GOT3 (cell line): ENCODE results near the gene OR2T27.
"Not testable (repeated sequence)": the region's sequence is repeated elsewhere in the genome, so short reads cannot be mapped to it uniquely, and the experiment has no call there.

ENCODE experiments used
- DNase-seq: peaks from one replicate; lab custom pipeline; 2025; ENCODE audit warnings: mixed read lengths; lab: John Stamatoyannopoulos, UW

The OR2T27 gene, protein sequence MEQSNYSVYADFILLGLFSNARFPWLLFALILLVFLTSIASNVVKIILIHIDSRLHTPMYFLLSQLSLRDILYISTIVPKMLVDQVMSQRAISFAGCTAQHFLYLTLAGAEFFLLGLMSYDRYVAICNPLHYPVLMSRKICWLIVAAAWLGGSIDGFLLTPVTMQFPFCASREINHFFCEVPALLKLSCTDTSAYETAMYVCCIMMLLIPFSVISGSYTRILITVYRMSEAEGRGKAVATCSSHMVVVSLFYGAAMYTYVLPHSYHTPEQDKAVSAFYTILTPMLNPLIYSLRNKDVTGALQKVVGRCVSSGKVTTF

DNA sequence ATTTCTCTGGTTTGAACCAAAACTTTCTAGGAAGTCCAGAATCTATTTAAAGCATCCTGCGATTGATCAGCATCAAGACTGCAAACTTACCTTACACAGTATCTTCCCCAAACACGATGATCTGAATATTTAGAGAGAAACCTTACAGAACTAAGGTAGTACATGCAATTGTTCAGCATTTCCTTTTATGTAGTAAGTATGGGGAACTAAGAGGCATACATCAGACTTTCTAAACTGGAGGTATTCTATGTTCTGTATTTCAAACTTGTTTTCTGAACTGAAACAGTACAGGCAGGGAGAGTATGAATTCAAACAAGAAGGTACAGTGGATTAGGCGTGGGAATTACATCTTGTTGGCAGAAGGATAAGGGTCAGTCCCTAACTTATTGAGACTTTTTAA, at the start of gene OR2T27:
Gene OR2T27 (minus strand): TSS at position 175 of the 400 bp plus-strand sequence. CDS start 4,644 bp downstream, outside the sequence.
- not testable (repeated sequence) for DNase-seq

DNA sequence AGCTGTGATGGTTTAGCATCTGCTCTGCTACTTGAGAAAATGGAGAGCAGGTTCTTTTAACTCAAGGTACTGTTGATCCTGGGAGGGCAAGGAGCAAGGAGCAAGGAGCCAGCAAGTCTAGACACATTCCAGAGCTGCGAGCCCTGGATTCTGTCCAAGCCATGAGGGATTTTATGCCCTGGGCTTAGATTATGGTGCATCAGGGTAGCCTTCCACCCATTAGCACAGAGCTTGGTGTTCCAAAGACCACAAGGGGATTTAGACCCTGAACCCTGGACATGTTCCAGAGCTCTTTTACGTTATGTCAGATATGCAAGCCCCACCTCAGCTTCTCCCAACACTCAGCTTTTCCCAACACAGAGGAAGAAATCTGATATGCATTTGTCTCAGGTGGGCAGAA, 49.3 kb upstream of the OR2T27 start:
- DNase-seq: no peak

DNA sequence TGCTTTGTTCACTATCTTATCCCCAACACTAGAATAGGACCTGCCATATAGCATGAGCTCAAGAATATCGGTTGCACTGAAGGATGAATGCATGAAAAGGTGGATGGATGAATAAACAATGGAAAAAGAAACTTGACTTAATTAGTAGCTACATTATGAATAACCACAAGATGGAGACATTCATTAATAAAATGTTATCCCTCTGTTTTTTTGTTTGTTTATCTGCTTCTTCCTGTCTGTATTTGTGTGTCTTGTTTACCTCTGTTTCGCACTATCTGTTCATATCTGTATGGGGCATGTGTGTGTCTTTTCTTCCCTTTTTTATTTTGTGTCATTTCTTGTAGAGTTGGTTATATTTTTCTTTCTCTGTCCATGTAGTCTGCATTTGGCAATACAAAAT, 48.3 kb upstream of the OR2T27 start:
- DNase-seq: no peak

DNA sequence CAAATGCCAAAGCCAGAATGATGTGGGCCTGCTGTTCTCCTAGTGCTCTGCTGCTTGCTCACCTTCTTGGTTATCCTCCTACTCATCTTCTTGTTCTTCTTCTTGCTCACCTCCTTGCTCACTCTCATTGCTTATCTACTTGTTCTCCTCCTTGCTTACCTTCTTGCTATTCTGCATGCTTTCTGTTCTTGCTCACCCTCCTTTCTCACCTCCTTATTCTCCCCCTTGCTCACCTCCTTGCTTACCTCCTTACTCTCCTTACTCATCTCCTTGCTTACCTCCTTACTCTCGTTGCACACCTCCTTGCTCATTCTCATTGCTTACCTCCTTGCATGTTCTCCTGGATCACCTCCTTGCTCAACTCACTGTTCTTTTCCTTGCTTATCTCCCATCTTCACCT, 47.4 kb upstream of the OR2T27 start, which contains the start of gene OR14I1:
Gene OR14I1 (minus strand): TSS at position 53 of the 400 bp plus-strand sequence.
- no peak for DNase-seq

DNA sequence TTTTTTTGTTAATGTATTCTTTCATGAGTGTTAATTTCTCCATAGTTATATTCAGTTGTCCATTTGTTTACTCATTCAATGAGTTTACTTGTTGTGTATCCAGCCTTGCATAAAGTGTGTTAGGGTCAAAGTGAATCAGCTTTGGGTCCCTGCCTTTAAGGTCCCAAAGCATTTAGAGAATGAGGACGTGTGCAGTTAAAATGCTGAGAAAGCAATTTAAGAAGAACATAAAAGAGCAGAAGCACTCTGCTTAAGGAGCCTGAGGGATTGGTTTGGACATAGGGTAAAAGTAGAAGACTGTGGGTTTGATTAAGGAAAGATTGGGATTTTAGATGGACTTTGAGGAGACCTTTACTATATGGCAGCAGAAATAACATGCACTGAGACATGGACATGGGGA, 43.8 kb upstream of the OR2T27 start:
- no peak for DNase-seq

DNA sequence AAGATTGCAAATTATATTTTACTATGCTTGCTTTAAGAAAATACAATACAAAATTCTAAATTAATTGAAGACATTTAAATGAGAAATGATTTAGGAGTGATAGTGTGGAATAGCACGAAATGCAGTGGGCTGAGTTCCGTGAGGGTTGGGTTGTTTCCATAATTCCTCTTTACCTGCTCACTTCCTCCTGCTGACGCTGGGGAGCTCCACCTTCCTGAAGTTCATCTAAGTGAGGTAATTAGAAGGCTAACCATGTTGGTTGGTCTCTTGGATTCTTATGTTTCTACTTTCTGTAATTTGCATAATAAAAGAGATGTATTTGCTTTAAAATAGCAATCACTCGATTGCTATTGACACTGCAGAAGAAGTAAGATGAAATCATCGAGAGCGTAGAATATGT, 42.6 kb upstream of the OR2T27 start:
- DNase-seq: no peak

DNA sequence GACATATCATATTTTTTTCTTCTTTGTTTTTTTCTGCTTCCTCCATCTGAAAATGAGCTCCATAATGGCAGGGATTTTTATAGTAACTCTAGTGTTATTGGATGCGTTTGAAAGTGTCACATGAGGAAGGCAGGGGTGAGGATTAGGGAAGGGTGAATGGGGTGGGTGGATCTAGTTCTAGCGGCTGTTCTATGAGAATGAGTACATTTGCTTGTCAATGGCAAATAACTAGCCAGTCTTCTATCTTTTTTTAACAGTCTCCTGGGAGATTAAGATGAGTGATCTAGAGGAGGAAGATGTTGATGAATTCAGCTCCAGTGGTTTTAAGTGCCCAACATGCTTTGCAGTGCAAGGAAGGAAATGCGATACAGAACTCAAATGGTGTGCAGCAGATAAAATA, 41.4 kb upstream of the OR2T27 start:
- DNase-seq: no peak

DNA sequence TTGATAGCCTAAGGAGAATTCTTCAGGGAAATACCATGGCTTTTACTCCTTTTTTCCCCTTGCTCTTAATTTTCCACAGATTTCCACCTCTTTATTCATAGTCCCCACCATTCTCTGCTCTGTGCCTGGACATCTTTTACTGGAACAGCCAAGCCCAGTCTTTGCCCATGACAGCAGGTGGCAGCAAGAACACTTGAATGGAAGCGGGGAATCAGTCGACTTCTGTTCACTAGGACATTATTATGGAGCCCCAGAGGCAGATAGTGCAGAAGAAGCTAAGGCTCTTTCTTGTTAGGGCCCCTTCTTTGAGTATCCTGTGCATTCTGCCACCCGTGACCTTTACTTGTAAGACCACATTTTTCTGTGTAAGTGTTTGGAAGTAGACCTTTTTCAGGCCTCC, 40.9 kb upstream of the OR2T27 start:
- no peak for DNase-seq

DNA sequence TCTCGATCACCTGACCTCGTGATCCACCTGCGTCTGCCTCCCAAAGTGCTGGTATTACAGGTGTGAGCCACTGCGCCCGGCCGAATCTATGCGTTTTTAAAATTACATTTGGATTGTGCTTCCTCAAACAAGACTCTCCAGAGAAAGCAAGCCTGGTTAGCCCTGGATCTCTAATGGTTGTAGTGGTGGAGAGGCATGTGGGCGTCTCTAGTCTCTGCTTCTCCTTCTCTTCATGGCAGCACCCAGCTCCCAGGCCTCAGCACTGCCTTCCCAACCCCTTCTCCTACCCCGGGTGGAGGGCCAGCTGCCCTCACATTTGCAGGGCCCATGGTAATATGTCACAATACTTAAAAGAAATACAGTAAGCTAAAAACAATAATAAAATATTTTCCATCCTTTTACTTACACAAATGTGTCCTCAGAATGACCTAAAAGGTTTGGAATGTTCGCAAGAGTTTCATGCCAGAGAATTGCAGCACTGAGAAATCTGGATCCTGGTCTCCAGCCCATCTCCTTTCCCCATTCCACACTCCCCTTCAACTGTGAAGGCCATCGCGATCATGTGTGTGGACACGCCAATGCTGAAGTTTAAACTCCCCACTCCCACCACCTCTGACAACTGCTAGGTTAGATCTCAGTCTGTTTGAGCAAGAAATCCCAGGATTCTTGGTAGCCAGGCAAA, 40.3 kb upstream of the OR2T27 start:
- DNase-seq: no peak

DNA sequence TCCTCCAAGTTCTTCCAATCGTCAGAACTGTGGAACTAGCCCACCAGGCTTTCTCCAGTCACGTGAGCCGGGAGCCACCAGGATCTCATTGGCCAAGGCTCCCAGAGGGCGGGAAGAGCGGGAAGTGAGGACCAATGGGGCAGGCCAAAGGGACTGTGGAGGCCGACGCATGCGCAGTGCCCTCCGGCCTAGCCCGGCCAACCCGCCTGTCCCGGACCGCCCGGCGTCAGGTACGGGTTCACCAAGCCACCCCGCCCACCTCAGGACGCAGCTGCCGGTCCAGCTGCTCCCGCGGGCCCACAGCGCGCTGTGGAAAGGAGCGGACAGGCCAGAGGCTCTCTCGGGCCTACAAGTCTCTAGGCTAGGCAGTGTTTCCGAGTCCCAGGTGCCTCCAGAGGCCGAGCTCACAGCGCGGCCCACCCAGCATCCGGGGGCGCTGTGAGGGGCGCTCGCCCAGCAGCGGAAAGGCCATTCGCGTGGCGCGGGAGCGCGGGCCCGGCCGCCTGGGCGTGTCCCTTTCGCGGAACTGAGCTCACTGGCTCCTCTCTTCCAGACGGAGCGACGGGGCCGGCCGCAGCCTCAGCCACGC, 36.3 kb upstream of the OR2T27 start:
- no peak for DNase-seq

DNA sequence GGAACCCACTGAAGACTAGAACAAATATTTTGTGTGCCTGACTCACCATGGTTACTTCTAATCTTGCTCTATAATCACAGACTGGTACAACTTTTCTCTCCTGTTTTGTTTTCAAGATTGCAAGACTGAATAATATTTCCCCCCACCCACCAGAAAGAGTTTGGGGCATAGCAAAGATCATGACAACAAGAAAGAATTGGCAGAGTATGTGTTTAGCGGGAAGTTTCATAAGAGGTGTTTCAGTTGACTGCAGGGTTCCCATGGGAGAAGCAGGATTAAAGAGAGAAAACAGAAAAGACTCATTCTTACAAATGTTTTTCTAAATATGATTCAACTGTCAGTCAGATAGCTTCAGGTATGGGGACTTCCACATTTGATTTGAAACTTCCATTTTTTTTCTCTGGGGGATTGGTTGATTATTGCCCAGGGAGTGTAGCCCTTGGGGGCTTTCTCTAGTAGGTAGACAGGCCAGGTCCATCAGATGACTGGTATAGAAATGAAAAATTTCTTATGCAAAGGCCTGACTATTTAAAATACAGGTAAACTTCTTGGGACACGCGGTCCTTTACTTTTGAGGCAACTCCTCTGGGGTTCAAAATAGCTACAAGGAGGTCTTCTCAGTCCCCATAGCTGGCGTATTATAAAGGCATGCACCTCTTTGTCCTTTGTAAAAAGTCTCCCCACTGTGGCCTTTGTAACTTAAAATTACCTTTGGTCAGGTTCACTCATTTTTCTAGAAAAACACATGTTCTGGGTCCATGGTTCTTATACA, 33.4 kb upstream of the OR2T27 start:
- DNase-seq: no peak

DNA sequence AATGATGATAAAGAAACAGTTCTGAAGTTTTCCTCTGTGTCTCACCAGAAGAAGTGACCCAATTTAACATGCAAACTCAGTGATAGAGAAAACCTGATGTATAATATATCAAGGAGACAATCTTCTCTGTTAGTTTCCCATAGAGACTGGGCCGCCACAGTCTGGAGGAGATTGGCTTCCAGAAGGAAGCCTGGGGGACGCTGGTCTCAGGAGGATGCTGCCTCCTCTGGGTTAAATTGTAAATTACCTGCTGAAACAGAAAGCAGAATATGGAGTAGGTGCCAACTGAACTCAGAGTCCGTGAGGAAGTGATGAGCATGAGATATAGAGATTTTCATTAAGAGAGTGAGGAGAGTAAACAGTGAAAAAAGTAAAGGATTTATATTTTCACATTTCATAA, 31.5 kb upstream of the OR2T27 start:
- no peak for DNase-seq

DNA sequence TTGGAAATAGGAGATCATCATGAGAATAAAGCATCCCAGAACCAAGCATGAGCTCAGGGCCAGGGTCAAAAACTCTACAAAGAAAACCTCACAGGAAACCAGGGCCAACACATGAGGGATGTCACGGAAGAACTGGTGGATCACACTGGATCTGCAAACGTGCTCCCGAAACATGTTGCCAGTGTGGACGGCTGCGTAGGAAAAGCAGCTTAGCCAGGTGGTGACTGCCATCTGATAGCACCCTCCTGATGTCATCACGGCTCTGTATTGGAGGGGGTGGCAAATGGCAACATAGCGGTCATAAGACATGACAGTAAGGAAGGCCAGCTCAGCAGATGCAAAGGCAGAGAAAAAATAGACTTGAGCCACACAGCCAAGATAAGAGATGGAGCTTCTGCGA, 26.3 kb upstream of the OR2T27 start:
- no peak for DNase-seq

DNA sequence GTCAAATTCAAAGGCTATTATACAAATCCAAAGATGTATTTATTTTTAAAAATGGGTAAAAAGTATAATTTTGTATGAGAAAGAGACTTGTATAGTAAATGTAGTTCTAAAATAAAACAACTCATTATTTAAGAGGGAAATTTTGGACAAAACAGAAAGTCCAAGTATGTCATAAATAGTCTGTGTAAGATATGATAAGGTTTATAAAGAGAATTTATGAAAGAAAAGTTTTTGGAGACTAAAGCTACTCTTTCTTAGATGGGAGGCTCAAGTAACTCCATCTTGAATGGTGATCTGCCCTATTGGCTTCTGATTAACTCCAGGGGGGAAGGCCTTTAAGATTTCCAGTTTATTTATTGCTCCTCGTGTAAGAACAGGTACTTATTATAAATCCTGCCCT, 14.7 kb upstream of the OR2T27 start:
- DNase-seq: no peak

DNA sequence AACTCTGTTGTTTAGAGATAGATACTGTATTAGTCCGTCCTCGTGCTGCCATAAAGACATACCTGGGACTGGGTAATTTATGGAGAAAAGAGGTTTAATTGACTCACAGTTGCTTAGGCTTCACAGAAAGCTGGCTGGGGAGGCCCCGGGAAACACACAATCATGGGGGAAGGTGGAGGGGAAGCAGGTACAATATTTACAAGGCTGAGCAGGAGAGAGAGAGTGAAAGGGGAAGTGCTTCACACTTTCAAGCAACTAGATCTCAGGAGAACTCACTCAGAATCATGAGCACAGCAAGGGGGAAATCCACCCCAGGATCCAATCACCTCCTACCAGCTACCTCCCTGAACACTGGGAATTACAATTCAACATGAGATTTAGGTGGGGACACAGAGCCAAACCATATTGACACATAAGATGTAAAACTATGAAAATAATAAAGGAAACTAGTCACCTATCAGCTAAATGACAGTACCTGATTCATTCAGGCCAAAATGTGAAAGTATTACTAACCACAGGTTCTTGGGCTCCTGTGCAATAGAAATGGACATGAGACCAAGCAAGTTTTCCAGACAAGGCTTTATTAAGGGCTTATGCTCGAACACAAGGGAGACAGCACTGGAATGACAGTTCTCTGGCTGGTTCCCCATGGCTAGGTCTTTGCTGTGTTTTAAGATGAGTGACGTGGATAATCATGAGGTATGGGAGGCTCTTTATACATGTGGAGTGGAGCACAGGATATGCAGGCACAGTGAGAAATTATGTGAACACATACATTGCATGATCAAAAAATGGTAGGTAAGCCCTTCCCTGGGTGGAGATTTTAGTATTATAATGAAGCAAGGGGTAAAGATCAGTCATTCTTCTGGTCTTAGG, 8.4 kb upstream of the OR2T27 start:
- DNase-seq: not testable (repeated sequence)

DNA sequence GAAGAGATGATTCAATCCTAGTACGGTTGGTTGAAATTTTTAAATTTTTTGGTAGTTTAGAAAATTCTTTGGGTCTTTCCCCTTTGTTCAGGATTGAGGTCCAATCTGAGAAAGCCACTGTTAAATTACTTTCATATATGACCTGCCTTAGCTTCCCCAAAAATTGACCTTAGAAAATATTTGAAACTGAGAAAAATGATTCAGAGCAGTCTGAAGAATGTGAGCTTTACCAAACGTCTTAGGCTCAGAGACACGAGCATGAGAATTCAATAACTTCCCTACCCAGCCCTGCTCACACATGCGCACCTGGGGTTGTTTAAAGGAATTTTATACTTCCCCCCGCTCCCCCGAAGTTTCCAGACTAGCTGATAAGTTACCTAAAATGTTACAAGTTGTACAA, 1.5 kb upstream of the OR2T27 start:
- DNase-seq: not testable (repeated sequence)

DNA sequence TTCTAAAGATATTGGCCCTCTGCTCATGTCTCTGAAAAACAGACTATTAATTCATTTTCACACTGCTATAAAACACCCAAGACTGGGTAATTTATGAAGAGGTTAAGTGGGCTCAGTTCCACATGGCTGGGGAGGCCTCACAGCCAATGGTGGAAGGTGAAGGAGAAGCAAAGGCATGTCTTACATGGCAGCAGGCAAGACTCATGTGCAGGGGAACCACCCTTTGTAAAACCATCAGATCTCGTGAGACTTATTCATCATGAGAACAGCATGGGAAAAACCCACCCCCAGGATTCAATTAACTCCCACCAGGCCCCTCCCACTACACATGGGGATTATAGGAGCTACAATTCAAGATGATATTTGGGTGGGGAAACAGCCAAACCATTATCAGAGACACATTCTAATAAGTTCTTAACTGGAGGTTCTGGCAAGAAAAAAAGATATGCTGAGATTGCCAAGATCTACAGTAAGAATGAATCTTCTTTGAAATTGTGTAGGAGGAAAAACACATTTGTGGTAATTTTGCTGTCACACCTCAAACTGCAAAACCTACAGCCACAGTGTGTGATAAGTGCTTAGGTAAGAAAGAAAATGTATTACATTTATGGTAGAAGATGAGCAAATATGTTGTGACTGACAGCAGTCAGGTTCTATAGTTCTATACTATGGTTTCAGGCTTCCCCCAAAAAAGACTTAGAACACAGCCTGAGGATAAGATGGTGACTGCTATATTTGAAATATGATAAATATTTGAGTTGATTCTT, 6.4 kb downstream of the OR2T27 start:
- DNase-seq: not testable (repeated sequence)

DNA sequence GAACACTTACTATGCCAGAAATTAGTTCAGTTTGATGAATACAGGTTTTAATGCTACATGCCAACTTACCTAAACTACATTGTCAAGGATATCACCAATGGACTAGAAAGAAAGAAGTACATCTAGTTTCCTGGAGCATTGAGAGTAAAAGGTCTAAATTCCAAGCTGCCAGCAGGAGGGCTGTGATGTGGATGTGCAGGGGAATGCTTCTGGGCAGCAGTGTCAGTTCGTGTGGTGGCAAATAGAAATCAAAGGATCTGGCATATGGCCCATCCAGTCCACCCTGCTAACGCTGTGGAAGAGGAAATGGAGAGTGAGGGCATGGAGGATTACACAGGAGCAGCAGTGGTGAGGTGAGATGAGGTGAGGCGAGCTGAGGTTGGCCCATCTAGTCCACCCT, 10.2 kb downstream of the OR2T27 start, which contains the start of gene OR2T35:
Gene OR2T35 (minus strand): TSS at position 101 of the 400 bp plus-strand sequence. CDS start 6,020 bp downstream, outside the sequence.
- DNase-seq: not testable (repeated sequence)

DNA sequence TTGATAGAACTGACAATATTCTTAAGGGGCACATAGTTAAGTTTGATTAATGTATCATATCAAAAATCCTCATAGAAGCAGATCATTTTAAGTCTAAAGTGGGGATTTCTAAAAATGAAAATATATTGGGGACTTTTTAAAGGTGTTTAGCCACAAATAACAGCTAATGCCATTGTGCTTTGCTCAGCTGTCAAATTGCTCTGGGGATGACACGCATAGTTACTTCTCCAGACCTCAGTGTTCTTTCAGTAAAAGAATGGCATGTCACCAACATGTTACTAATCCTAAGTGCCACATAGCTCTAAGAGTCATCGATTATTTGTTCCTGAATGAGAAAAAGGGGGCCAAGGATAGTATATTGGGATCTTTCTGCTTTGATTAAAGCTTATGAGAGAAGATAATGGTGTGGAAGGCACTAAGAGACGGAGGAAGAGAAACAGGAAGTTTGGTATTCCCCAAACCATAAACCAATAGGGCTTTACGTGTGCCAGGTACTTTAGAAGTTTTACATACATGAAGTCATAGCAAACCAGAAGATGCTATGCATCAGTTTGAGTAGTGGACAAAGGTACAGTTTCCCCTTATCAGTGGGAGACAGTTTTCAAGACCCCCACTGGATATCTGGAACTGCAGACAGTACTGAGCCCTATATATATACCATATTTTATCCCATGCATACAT, 12.2 kb downstream of the OR2T27 start:
- not testable (repeated sequence) for DNase-seq

DNA sequence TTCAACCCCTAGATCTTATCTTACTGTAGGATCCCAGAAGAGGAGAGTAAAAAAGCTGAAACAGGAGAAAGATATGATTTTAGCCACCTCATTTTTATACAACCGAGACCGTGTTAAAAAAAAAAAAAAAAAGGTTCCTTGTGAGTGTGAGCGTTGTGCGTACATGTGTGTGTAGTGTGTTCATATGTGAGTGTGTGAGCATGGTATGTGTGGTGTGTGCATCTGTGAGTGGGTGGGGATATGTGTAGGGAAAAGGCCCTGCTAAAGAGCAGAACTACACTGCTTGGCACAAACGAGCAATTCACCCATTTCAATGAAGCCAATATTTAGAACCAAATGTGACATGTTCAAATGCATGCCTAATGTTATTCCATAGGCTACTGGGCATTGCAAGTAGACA, 13.7 kb downstream of the OR2T27 start:
- not testable (repeated sequence) for DNase-seq
